GM12878 (cell line): ENCODE data around the gene COL4A1. TPM values are rescaled to one million over a fixed set of nuclear protein-coding genes. Genes with fewer than 3 reads are reported as not detected.

Source experiments
- ATAC-seq: fragments of 200-7000 bp; cut with Tn5 transposase; 3 replicates; pipeline ENCODE4 v1.9.1; 2020; ENCODE audit warnings: mild to moderate bottlenecking, moderate library complexity
- BruUV-seq: library from RNA; stranded (reverse); fragments of 400-500 nt; replicated peaks from 2 replicates; lab custom pipeline; 2021; lab: Mats Ljungman, UMichigan
- CTCF ChIA-PET: fragments of 300-600 bp; sonication (Branson Sonifier 250); formaldehyde crosslinking; extraction: SDS; loops from one replicate; lab custom pipeline; 2021; ENCODE audit warnings: inconsistent platforms; lab: Yijun Ruan, JAX
- POLR2A ChIA-PET: fragments of 350-600 bp; formaldehyde crosslinking; extraction: SDS; loops from one replicate; lab custom pipeline; 2021; ENCODE audit warnings: inconsistent platforms; lab: Charles Lee
- RAD21 ChIA-PET: fragments of 300-600 bp; sonication (Branson Sonifier 250); formaldehyde crosslinking; loops from one replicate; lab custom pipeline; 2023; ENCODE audit warnings: antibody characterized with exemption; ENCODE audit not compliant: unreplicated experiment; lab: Charles Lee
- SMC1A ChIA-PET: fragments of 300-600 bp; sonication (Branson Sonifier 250); formaldehyde crosslinking; loops from one replicate; lab custom pipeline; 2023; ENCODE audit not compliant: unreplicated experiment, uncharacterized antibody; lab: Charles Lee
- DNase-seq: peaks from one replicate; pipeline ENCODE4 v3.0.0-alpha.2; 2011; ENCODE audit warnings: low read depth, low spot score
- FAIRE-seq: peaks from 3 replicates; lab custom pipeline; 2011; peaks lifted over from hg19 to GRCh38; lab: Jason Lieb, UNC
- H2AFZ ChIP-seq: 2 replicates; pipeline ENCODE4 v1.6.0; 2011; ENCODE audit warnings: low read depth, low read length, control low read depth; ENCODE audit not compliant: control insufficient read depth
- H3K27ac ChIP-seq: 2 replicates; pipeline ENCODE4 v1.5.1; 2011; ENCODE audit warnings: control low read depth; ENCODE audit not compliant: control insufficient read depth, insufficient read depth
- H3K27me3 ChIP-seq, 2 experiments: replicated peaks in 1 of 2; 2 replicates each; pipeline versions ENCODE4 v1.6.0 to v1.6.1; 2011; ENCODE audit warnings: low read length in 1 of 2; ENCODE audit not compliant: control insufficient read depth in 2 of 2, insufficient read depth in 2 of 2
- H3K36me3 ChIP-seq, 2 experiments: 2 replicates each; pipeline ENCODE4 v1.5.1; 2011; ENCODE audit warnings: low read length in 1 of 2; ENCODE audit not compliant: control insufficient read depth in 2 of 2, insufficient read depth in 2 of 2
- H3K4me1 ChIP-seq: 2 replicates; pipeline ENCODE4 v1.6.1; 2011; ENCODE audit warnings: mild to moderate bottlenecking, low read length, moderate library complexity, mixed read lengths; ENCODE audit not compliant: control insufficient read depth, insufficient read depth
- H3K4me2 ChIP-seq: 2 replicates; pipeline ENCODE4 v1.6.0; 2011; ENCODE audit warnings: control low read depth; ENCODE audit not compliant: control insufficient read depth, insufficient read depth
- H3K4me3 ChIP-seq: fragments of 200-600 bp; sonication (generic); 2 replicates; pipeline ENCODE4 v1.5.1; 2016
- H3K79me2 ChIP-seq: 2 replicates; pipeline ENCODE4 v1.6.0; 2011; ENCODE audit warnings: low read length; ENCODE audit not compliant: control insufficient read depth, insufficient read depth
- H3K9ac ChIP-seq: 2 replicates; pipeline ENCODE4 v1.8.0; 2011; ENCODE audit warnings: low read length, control low read depth, mixed read lengths; ENCODE audit not compliant: control insufficient read depth, insufficient read depth
- H3K9me3 ChIP-seq: replicated peaks from 3 replicates; pipeline ENCODE4 v1.5.1; 2011; ENCODE audit warnings: mild to moderate bottlenecking, low read length; ENCODE audit not compliant: control insufficient read depth, insufficient read depth
- H4K20me1 ChIP-seq: 2 replicates; pipeline ENCODE4 v1.6.0; 2011; ENCODE audit not compliant: control insufficient read depth, insufficient read depth
- ATF3 ChIP-seq: IDR thresholded peaks from 2 replicates; pipeline ENCODE4 v1.6.1; 2011; ENCODE audit warnings: low read depth, mild to moderate bottlenecking, low read length, moderate library complexity, borderline replicate concordance; ENCODE audit errors: extremely low read depth
- CBFB ChIP-seq: IDR thresholded peaks from 2 replicates; pipeline ENCODE4 v1.6.1; 2016; ENCODE audit warnings: antibody characterized with exemption, low read depth
- CEBPZ ChIP-seq: fragments of 150-350 bp; IDR thresholded peaks from 2 replicates; pipeline ENCODE4 v1.6.1; 2016; ENCODE audit warnings: low read depth, low read length
- CREM ChIP-seq: IDR thresholded peaks from 2 replicates; pipeline ENCODE4 v1.6.1; 2014; ENCODE audit warnings: antibody characterized with exemption, low read depth
- E2F4 ChIP-seq: IDR thresholded peaks from 2 replicates; pipeline ENCODE4 v1.6.1; 2012; ENCODE audit warnings: low read depth, low read length, improper control_type of control experiment
- FOXM1 ChIP-seq: IDR thresholded peaks from 2 replicates; pipeline ENCODE4 v1.6.1; 2012; ENCODE audit warnings: low read depth, mild to moderate bottlenecking, inconsistent platforms, low read length, moderate library complexity
- HDAC6 ChIP-seq: fragments of 200-600 bp; sonication (generic); IDR thresholded peaks from one replicate; pipeline ENCODE4 v1.8.0; 2017; ENCODE audit warnings: antibody characterized with exemption; ENCODE audit not compliant: unreplicated experiment
- IKZF1 ChIP-seq: fragments of 450-650 bp; conservative IDR thresholded peaks from 2 replicates; pipeline ENCODE4 v1.6.1; 2017; ENCODE audit warnings: antibody characterized with exemption, mild to moderate bottlenecking
- JUND ChIP-seq: IDR thresholded peaks from 2 replicates; pipeline ENCODE4 v1.6.1; 2012; ENCODE audit warnings: low read depth, mild to moderate bottlenecking, low read length, improper control_type of control experiment, moderate library complexity
- NR2C2 ChIP-seq: IDR thresholded peaks from 2 replicates; pipeline ENCODE4 v1.6.1; 2011; ENCODE audit warnings: borderline replicate concordance, low read depth; ENCODE audit not compliant: control insufficient read depth, insufficient read length
- NR2F1 ChIP-seq: fragments of 450-650 bp; conservative IDR thresholded peaks from 2 replicates; pipeline ENCODE4 v1.6.1; 2017; ENCODE audit warnings: mild to moderate bottlenecking
- PKNOX1 ChIP-seq: fragments of 450-650 bp; IDR thresholded peaks from 2 replicates; pipeline ENCODE4 v1.6.1; 2016; ENCODE audit warnings: mild to moderate bottlenecking
- PML ChIP-seq: IDR thresholded peaks from 2 replicates; pipeline ENCODE4 v1.6.1; 2012; ENCODE audit warnings: low read length, inconsistent platforms
- POLR2AphosphoS5 ChIP-seq: IDR thresholded peaks from 2 replicates; pipeline ENCODE4 v1.6.1; 2011; ENCODE audit warnings: mild to moderate bottlenecking, low read length, inconsistent platforms
- POU2F2 ChIP-seq: IDR thresholded peaks from 3 replicates; pipeline ENCODE4 v1.6.1; 2011; ENCODE audit warnings: low read depth, mild to moderate bottlenecking, low read length, borderline replicate concordance
- SIN3A ChIP-seq: IDR thresholded peaks from 2 replicates; pipeline ENCODE4 v1.6.1; 2012; ENCODE audit warnings: low read depth, low read length, improper control_type of control experiment
- SMARCA5 ChIP-seq: fragments of 450-650 bp; IDR thresholded peaks from 2 replicates; pipeline ENCODE4 v1.6.1; 2017; ENCODE audit warnings: mild to moderate bottlenecking
- TCF12 ChIP-seq: IDR thresholded peaks from 2 replicates; pipeline ENCODE4 v1.6.1; 2011; ENCODE audit warnings: low read depth, mild to moderate bottlenecking, low read length
- ZNF384 ChIP-seq: IDR thresholded peaks from 2 replicates; pipeline ENCODE4 v1.6.1; 2012; ENCODE audit warnings: low read depth, mild to moderate bottlenecking, low read length, improper control_type of control experiment, borderline replicate concordance
- WGBS: methylation state at CpG from one replicate; pipeline ENCODE4 v1.1.6; 2016; ENCODE audit warnings: low lambda C conversion rate; ENCODE audit not compliant: insufficient replicate concordance, insufficient coverage; ENCODE audit errors: missing lambda C conversion rate; 5-methylcytosine and 5-hydroxymethylcytosine counted together
- in situ Hi-C: fragments of 300-500 bp; cut with MboI; formaldehyde crosslinking; loops from 9 replicates; pipeline ENCODE4 v1.14.3; 2018; ENCODE audit warnings: mixed read lengths
- intact Hi-C: fragments of 100-400 bp; cut with micrococcal nuclease; formaldehyde crosslinking; loops from one replicate; pipeline ENCODE4 v1.14.2; 2022; ENCODE audit not compliant: unreplicated experiment
- polyA plus RNA-seq, 11 experiments: library from polyadenylated mRNA; depleted of rRNA in 4 of 11; unstranded in 6 of 11; stranded (reverse) in 5 of 11; fragments of >200 nt; fragmentation: Nextera tagmentation in 4 of 11; fragmentation: Illumina TruSeq in 1 of 11; extraction: Ambion mirVana in 4 of 11; extraction: Trizol in 1 of 11; gene quantifications; 1 replicate in 1 of 11; 2 replicates in 10 of 11; pipeline versions ENCODE4 v1.2.1 to v1.2.3, GENCODE V29; 2011 to 2016; ENCODE audit warnings: inconsistent platforms in 2 of 11, missing spikeins in 2 of 11, low read depth in 1 of 11
- total RNA-seq, 4 experiments: library from RNA; depleted of rRNA in 3 of 4; stranded (reverse); fragments of >200 nt in 3 of 4; fragmentation: Illumina TruSeq in 1 of 4; extraction: Trizol in 1 of 4; gene quantifications; 2 replicates each; pipeline versions ENCODE4 v1.2.1 to v1.2.3, GENCODE V29; 2013 to 2021

COL4A1 gene
- total and polyA plus RNA-seq, 10 of the 15 experiments (the other 5 are each of a cell fraction or from before 2014, with no cell fraction given), result 0.07 to 0.31 (median 0.13) TPM; not detected in 6

GRCh38 chr13:110118106-110118505 lies 188.9 kb downstream of the COL4A1 start:
- in situ Hi-C loops (no loop called here), intact Hi-C loops (loop anchor here (10.0 kb wide), 1 partner anchor 323 kb away; no protein-coding TSS in a partner anchor)
- H3K9me3 ChIP-seq, result no peaks in the 10 kb centered on the region
- TF ChIP-seq ATF3, result no peak
- TF ChIP-seq POLR2AphosphoS5, result no peak
- TF ChIP-seq CREM, result no peak
- no peak for TF ChIP-seq SIN3A
- no peak for TF ChIP-seq SMARCA5
- no peak for TF ChIP-seq IKZF1
- TF ChIP-seq FOXM1, result no peak
- TF ChIP-seq TCF12, result no peak
- TF ChIP-seq NR2F1, result no peak
- no peak for TF ChIP-seq JUND
- TF ChIP-seq NR2C2, result no peak
- no peak for TF ChIP-seq CEBPZ
- no peak for TF ChIP-seq E2F4
- TF ChIP-seq POU2F2, result no peak
- no peak for TF ChIP-seq ZNF384
- TF ChIP-seq PML, result no peak
- no peak for TF ChIP-seq HDAC6
- no peak for TF ChIP-seq PKNOX1
- TF ChIP-seq CBFB, result no peak
- TF ChIP-seq, all 136 proteins: peak for 0
- ATAC-seq, result no peak
- ChIA-PET SMC1A (no interaction called here), CTCF (interaction anchor here (0.9 to 4.2 kb wide), 3 partner anchors 8 to 18 kb away, joined by 3 to 26 read pairs (median 6); no protein-coding TSS in a partner anchor), POLR2A (no interaction called here), RAD21 (no interaction called here)
- H3K4me1 ChIP-seq, result peaks cover 3% of the 10 kb centered on the region; the same call in 1 of the 2 replicates
- H3K36me3 ChIP-seq, result no peaks in the 10 kb centered on the region
- FAIRE-seq, result no peak
- H3K4me3 ChIP-seq, result no peak overlapping the region
- no TSS peak for BruUV-seq
- DNase-seq, result no peak
- H4K20me1 ChIP-seq, result no peaks in the 10 kb centered on the region
- no peak overlapping the region for H3K4me2 ChIP-seq
- no peak overlapping the region for H3K9ac ChIP-seq
- H3K27ac ChIP-seq, result no peak overlapping the region
- 44% methylated on average over 11 of the region's 11 CpGs for WGBS
- H3K27me3 ChIP-seq, result peaks cover 0 to 2% of the 10 kb centered on the region in 2 experiments; a peak in 1 of 4 replicates
- H3K79me2 ChIP-seq, result no peaks in the 10 kb centered on the region
- H2AFZ ChIP-seq, result no peak overlapping the region
